Stimulated activated CD8-positive, alpha-beta memory T cell treated with anti-CD3 and anti-CD28 coated beads, Interleukin-4, amount 100 ng/mL, for 1 hour (primary cell): ENCODE results near the gene USP48.
"Not testable (repeated sequence)": the region's sequence is repeated elsewhere in the genome, so short reads cannot be mapped to it uniquely, and the experiment has no call there.

Experiments used
- DNase-seq, 2 donors: peaks; one replicate each; pipeline ENCODE4 v3.0.0-alpha.2; 2020; ENCODE audit warnings: low read depth in 2 of 2, low spot score in 1 of 2

Gene USP48

GRCh38 chr1:21704145-21704544 lies 78.8 kb downstream of the USP48 start:
- DNase-seq, result no peak

- no peak for DNase-seq
Observed at GRCh38 chr1:21703318-21703963, 79.5 kb downstream of the USP48 start.

GRCh38 chr1:21702780-21703179 lies 80.2 kb downstream of the USP48 start:
- no peak for DNase-seq

- no peak for DNase-seq
Observed at GRCh38 chr1:21701401-21701800, 81.5 kb downstream of the USP48 start.

GRCh38 chr1:21700094-21700493 lies 82.9 kb downstream of the USP48 start:
- DNase-seq, result no peak

- DNase-seq, result no peak
Observed at GRCh38 chr1:21696931-21697330, 86.0 kb downstream of the USP48 start.

- no peak for DNase-seq
Observed at GRCh38 chr1:21693732-21694131, 89.2 kb downstream of the USP48 start.

- DNase-seq, result no peak
Observed at GRCh38 chr1:21691739-21692138, 91.2 kb downstream of the USP48 start.

- no peak for DNase-seq
Observed at GRCh38 chr1:21689661-21690372, 93.1 kb downstream of the USP48 start.

- DNase-seq, result no peak
Observed at GRCh38 chr1:21687081-21687529, 95.8 kb downstream of the USP48 start.

- DNase-seq, result no peak
Observed at GRCh38 chr1:21685946-21686678, 96.8 kb downstream of the USP48 start.

- DNase-seq, result no peak
Observed at GRCh38 chr1:21681426-21681825, 101.5 kb downstream of the USP48 start.

GRCh38 chr1:21680918-21681317 lies 102.0 kb downstream of the USP48 start:
- DNase-seq, result no peak

- no peak for DNase-seq
Observed at GRCh38 chr1:21680381-21680780, 102.6 kb downstream of the USP48 start.

- no peak for DNase-seq
Observed at GRCh38 chr1:21677168-21677567, 105.8 kb downstream of the USP48 start.

GRCh38 chr1:21674957-21675356 lies 108.0 kb downstream of the USP48 start:
- no peak for DNase-seq

- DNase-seq, result not testable (repeated sequence)
Observed at GRCh38 chr1:21673853-21674252, 109.1 kb downstream of the USP48 start.

- no peak for DNase-seq
Observed at GRCh38 chr1:21673277-21673780, 109.6 kb downstream of the USP48 start.

GRCh38 chr1:21672478-21673276 lies 110.3 kb downstream of the USP48 start:
- DNase-seq, result no peak

- no peak for DNase-seq
Observed at GRCh38 chr1:21671915-21672314, 111.0 kb downstream of the USP48 start.
